ENCODE measurements around the gene GRK7.
"Not testable (repeated sequence)": the region's sequence is repeated elsewhere in the genome, so short reads cannot be mapped to it uniquely, and the experiment has no call there.

GRK7 gene

GRCh38 chr3:141762552-141762951 lies 656 bp upstream of the GRK7 start:
- DNase-seq = not testable (repeated sequence)

GRCh38 chr3:141764045-141764444 lies 837 bp downstream of the GRK7 start:
- DNase-seq = no peak

GRCh38 chr3:141764465-141764864 lies 1.3 kb downstream of the GRK7 start:
- DNase-seq = no peak

- no peak for DNase-seq
Measured at GRCh38 chr3:141764986-141765385, 1.8 kb downstream of the GRK7 start.

GRCh38 chr3:141767066-141767465 lies 3.9 kb downstream of the GRK7 start:
- DNase-seq = no peak

GRCh38 chr3:141769221-141769894 lies 6.2 kb downstream of the GRK7 start:
- DNase-seq = no peak

- no peak for DNase-seq
Measured at GRCh38 chr3:141773676-141774075, 10.5 kb downstream of the GRK7 start.

GRCh38 chr3:141776376-141776775 lies 13.2 kb downstream of the GRK7 start:
- DNase-seq = no peak

GRCh38 chr3:141776885-141777284 lies 13.7 kb downstream of the GRK7 start:
- no peak for DNase-seq

GRCh38 chr3:141777957-141778813 lies 15.0 kb downstream of the GRK7 start:
- no peak for DNase-seq

- no peak for DNase-seq
Measured at GRCh38 chr3:141779667-141780066, 16.5 kb downstream of the GRK7 start.

GRCh38 chr3:141782386-141782932 lies 19.3 kb downstream of the GRK7 start:
- DNase-seq = no peak

- DNase-seq = no peak
Measured at GRCh38 chr3:141783632-141784031, 20.4 kb downstream of the GRK7 start.

GRCh38 chr3:141784096-141784495 lies 20.9 kb downstream of the GRK7 start:
- no peak for DNase-seq

- DNase-seq = no peak
Measured at GRCh38 chr3:141784531-141784930, 21.3 kb downstream of the GRK7 start.

GRCh38 chr3:141788149-141788548 lies 24.9 kb downstream of the GRK7 start:
- DNase-seq = no peak

- not testable (repeated sequence) for DNase-seq
Measured at GRCh38 chr3:141788750-141789149, 25.5 kb downstream of the GRK7 start.

- no peak for DNase-seq
Measured at GRCh38 chr3:141789281-141789680, 26.1 kb downstream of the GRK7 start.

- DNase-seq = no peak
Measured at GRCh38 chr3:141790171-141790570, 27.0 kb downstream of the GRK7 start.

GRCh38 chr3:141792495-141792894 lies 29.3 kb downstream of the GRK7 start:
- no peak for DNase-seq

GRCh38 chr3:141793476-141794260 lies 30.5 kb downstream of the GRK7 start:
- DNase-seq = no peak

- no peak for DNase-seq
Measured at GRCh38 chr3:141795276-141795675, 32.1 kb downstream of the GRK7 start.

GRCh38 chr3:141795741-141796080 lies 32.5 kb downstream of the GRK7 start:
- no peak for DNase-seq
